GM19035 (cell line): ENCODE measurements around the gene FMR1NB.

Source experiments
- ATAC-seq: cut with Tn5 transposase; IDR thresholded peaks from one replicate; pipeline ENCODE4 v1.9.1; 2021; ENCODE audit not compliant: unreplicated experiment

The FMR1NB gene

DNA sequence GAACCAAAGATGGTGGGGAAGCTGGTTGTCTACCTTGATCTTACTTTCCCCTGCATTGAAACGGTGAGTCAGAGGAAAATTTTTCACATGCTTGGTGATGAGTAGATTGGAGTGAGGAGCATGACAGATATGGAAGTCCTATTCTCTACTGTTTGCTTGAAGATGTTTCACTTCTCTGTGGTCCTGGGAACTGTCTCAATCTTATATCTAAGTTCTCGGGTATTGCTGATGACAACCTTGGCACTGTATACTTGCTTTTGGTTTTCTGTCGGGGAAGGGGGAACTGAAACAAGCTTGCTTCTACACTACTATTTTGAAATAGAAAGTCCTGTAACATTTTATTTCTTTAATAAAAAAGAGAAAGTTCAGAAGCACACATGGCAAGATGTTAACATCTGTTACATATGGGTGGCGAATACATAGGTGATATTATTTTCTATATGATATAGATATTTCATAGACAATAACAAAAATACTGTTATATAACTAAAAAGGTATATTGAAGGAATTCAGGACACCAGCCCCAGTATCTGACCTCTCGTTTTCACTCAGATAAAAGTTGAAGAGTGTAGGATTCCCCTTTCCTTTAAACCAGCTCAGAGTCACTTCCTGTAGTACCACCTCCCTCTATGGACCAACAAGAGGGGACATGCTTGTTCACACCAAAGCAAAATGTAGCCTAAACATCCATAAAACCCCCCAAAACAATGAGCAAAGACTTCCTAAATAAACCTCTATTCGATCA is 88.8 kb downstream of the FMR1NB start:
- ATAC-seq: peak; percentile 85

DNA sequence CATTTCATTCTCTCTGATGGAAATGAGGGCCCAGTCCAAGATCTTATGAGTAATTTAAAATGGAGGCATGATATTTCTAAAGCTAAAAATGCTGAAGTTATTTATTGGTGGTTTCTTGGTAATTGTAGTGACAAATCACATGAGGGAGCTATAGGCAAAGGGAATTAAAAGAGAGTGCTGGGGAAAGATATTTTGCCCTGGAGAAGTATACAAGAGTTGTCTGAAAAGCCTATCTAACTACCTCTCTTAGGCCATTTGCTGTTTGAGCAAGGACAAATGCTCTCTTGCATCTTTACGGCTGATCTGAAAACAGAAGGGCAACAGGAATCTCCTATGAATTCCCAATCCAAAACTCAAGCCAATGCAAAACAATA is 89.4 kb downstream of the FMR1NB start:
- no peak for ATAC-seq
